ENCODE measurements around the gene EDN2. TPM values are rescaled to one million over a fixed set of nuclear protein-coding genes. Genes with fewer than 3 reads are reported as not detected.

Gene EDN2
- total RNA-seq, 1 experiment from 2014 or later: not detected

DNA sequence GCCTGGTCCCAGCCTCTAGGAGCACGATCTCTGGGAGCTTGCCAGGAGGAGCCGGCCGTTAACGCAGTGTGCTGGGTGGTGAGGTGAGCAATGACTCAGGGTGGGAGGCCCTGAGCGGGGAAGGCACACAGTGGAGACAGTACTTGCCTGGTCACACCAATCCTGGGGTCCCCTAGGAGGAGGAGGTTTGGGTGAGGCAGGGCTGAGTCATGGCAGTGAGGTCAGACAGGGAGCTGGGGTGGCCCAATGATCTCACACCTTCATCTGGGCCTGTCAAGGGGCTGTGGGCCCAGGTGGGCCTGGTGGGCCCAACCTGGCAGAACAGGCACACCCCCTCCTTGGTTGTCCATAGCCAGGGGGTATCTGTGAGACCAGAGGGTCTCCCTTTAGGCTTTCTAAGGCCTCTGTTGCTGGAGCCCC, 8.6 kb upstream of the EDN2 start:
- Histone ChIP-seq H3K4me1 (ENCODE audit: low read length) (peaks cover 5% of the 10 kb centered on the region), H3K9me2 (replicated peaks; ENCODE audit: insufficient read depth, low read length) (no peaks in the 10 kb centered on the region), H3K36me3 (ENCODE audit: insufficient read depth, low read length) (no peaks in the 10 kb centered on the region), H3K27ac (ENCODE audit: low read length) (no peak overlapping the region), H4K20me1 (ENCODE audit: insufficient read depth, low read depth, low read length) (no peaks in the 10 kb centered on the region), H3K4me3 (ENCODE audit: low read length) (no peak overlapping the region), H3K9ac (ENCODE audit: low read length) (no peak overlapping the region), H3K4me2 (ENCODE audit: low read depth, low read length, poor library complexity, severe bottlenecking) (no peak overlapping the region), H3K79me2 (ENCODE audit: low read length) (no peaks in the 10 kb centered on the region), H3K27me3 (ENCODE audit: low read length) (no peaks in the 10 kb centered on the region), H2AFZ (ENCODE audit: low read length) (no peak overlapping the region), H3K9me3 (ENCODE audit: low read length) (no peaks in the 10 kb centered on the region)
- no peak for DNase-seq

- Histone ChIP-seq H3K9ac (ENCODE audit: low read length) (no peak overlapping the region), H2AFZ (ENCODE audit: low read length) (no peak overlapping the region), H3K9me2 (replicated peaks; ENCODE audit: insufficient read depth, low read length) (no peaks in the 10 kb centered on the region), H3K27ac (ENCODE audit: low read length) (no peak overlapping the region), H3K9me3 (ENCODE audit: low read length) (no peaks in the 10 kb centered on the region), H3K4me1 (ENCODE audit: low read length) (peaks cover 8% of the 10 kb centered on the region), H3K4me3 (ENCODE audit: low read length) (no peak overlapping the region), H3K4me2 (ENCODE audit: low read depth, low read length, poor library complexity, severe bottlenecking) (no peak overlapping the region), H3K36me3 (ENCODE audit: insufficient read depth, low read length) (no peaks in the 10 kb centered on the region), H4K20me1 (ENCODE audit: insufficient read depth, low read depth, low read length) (no peaks in the 10 kb centered on the region), H3K27me3 (ENCODE audit: low read length) (no peaks in the 10 kb centered on the region), H3K79me2 (ENCODE audit: low read length) (no peaks in the 10 kb centered on the region)
- DNase-seq: peak; percentile 90
Observed at GRCh38 chr1:41492341-41492848, 7.9 kb upstream of the EDN2 start.

- no peak overlapping the region for H3K9ac ChIP-seq (ENCODE audit: low read length)
- H3K4me2 ChIP-seq (ENCODE audit: low read depth, low read length, poor library complexity, severe bottlenecking): no peak overlapping the region
- DNase-seq: no peak
- H3K4me1 ChIP-seq (ENCODE audit: low read length): peaks cover 20% of the 10 kb centered on the region
- H3K79me2 ChIP-seq (ENCODE audit: low read length): no peaks in the 10 kb centered on the region
- no peaks in the 10 kb centered on the region for H4K20me1 ChIP-seq (ENCODE audit: insufficient read depth, low read depth, low read length)
- H3K4me3 ChIP-seq (ENCODE audit: low read length): no peak overlapping the region
- H2AFZ ChIP-seq (ENCODE audit: low read length): no peak overlapping the region
- H3K9me2 ChIP-seq (replicated peaks; ENCODE audit: insufficient read depth, low read length): no peaks in the 10 kb centered on the region
- no peaks in the 10 kb centered on the region for H3K27me3 ChIP-seq (ENCODE audit: low read length)
- H3K36me3 ChIP-seq (ENCODE audit: insufficient read depth, low read length): no peaks in the 10 kb centered on the region
- H3K9me3 ChIP-seq (ENCODE audit: low read length): no peaks in the 10 kb centered on the region
- no peak overlapping the region for H3K27ac ChIP-seq (ENCODE audit: low read length)
Observed at GRCh38 chr1:41490911-41491310, 6.4 kb upstream of the EDN2 start.

GRCh38 chr1:41489561-41489960, 5.1 kb upstream of the EDN2 start:
- H3K4me2 ChIP-seq (ENCODE audit: low read depth, low read length, poor library complexity, severe bottlenecking): no peak overlapping the region
- no peaks in the 10 kb centered on the region for H3K9me2 ChIP-seq (replicated peaks; ENCODE audit: insufficient read depth, low read length)
- no peaks in the 10 kb centered on the region for H3K79me2 ChIP-seq (ENCODE audit: low read length)
- H3K36me3 ChIP-seq (ENCODE audit: insufficient read depth, low read length): no peaks in the 10 kb centered on the region
- no peak overlapping the region for H2AFZ ChIP-seq (ENCODE audit: low read length)
- no peaks in the 10 kb centered on the region for H3K9me3 ChIP-seq (ENCODE audit: low read length)
- DNase-seq: no peak
- no peak overlapping the region for H3K27ac ChIP-seq (ENCODE audit: low read length)
- H3K4me1 ChIP-seq (ENCODE audit: low read length): peaks cover 20% of the 10 kb centered on the region
- no peak overlapping the region for H3K9ac ChIP-seq (ENCODE audit: low read length)
- no peaks in the 10 kb centered on the region for H3K27me3 ChIP-seq (ENCODE audit: low read length)
- H4K20me1 ChIP-seq (ENCODE audit: insufficient read depth, low read depth, low read length): no peaks in the 10 kb centered on the region
- H3K4me3 ChIP-seq (ENCODE audit: low read length): no peak overlapping the region

GRCh38 chr1:41488040-41488951, 3.8 kb upstream of the EDN2 start:
- Histone ChIP-seq H3K9me3 (ENCODE audit: low read length) (no peaks in the 10 kb centered on the region), H3K27me3 (ENCODE audit: low read length) (no peaks in the 10 kb centered on the region), H3K4me2 (ENCODE audit: low read depth, low read length, poor library complexity, severe bottlenecking) (no peak overlapping the region), H3K9me2 (replicated peaks; ENCODE audit: insufficient read depth, low read length) (no peaks in the 10 kb centered on the region), H2AFZ (ENCODE audit: low read length) (no peak overlapping the region), H4K20me1 (ENCODE audit: insufficient read depth, low read depth, low read length) (no peaks in the 10 kb centered on the region), H3K4me1 (ENCODE audit: low read length) (peaks cover 20% of the 10 kb centered on the region), H3K79me2 (ENCODE audit: low read length) (no peaks in the 10 kb centered on the region), H3K9ac (ENCODE audit: low read length) (no peak overlapping the region), H3K4me3 (ENCODE audit: low read length) (no peak overlapping the region), H3K27ac (ENCODE audit: low read length) (no peak overlapping the region), H3K36me3 (ENCODE audit: insufficient read depth, low read length) (no peaks in the 10 kb centered on the region)
- no peak for DNase-seq

DNA sequence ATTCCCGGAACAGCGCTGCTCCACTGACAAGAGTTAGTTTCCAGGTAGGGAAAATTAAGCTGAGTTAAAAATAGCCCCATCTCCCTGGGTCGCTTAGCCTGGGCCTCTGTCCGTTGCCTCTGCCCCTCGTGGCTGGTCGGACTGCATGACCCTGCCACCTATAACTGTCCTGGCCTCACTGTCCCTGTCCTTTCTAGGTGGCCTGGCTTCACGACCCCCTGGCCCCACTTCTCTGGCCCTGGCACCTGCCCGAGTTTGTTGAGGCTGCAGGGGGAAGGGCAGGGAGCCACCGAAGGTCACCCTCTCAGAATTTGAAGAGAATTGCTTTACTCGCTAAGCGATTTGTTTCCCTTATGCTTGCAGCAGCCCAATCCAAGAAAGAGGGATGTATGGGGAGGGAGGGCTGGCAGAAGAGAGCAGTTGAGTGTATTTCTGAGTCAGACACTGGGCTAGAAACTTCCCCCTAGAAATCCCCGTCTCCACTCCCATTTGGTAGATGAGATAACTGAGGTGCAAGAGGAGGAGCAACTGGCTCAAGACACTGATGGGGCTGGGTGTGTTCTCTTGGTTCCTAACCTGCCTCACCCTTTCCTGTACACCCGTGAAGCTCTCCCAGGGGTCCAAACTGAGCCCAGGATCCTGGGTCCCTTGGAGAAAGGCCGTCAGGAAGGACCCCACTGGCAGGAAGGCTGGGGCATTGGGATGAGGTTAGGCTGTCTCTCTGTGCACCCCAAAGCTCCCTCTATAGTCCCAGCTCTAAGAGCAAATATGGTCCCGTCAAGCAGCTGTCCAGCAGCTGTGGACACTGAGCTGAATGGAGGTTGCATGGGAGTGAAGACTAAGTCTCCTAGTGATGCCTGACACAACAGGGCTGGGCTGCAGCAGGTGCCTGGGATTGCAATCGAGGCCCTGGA, 2.9 kb upstream of the EDN2 start:
- no peaks in the 10 kb centered on the region for H3K36me3 ChIP-seq (ENCODE audit: insufficient read depth, low read length)
- H3K9me2 ChIP-seq (replicated peaks; ENCODE audit: insufficient read depth, low read length): no peaks in the 10 kb centered on the region
- no peak overlapping the region for H3K4me3 ChIP-seq (ENCODE audit: low read length)
- no peak overlapping the region for H2AFZ ChIP-seq (ENCODE audit: low read length)
- H3K27me3 ChIP-seq (ENCODE audit: low read length): no peaks in the 10 kb centered on the region
- H3K27ac ChIP-seq (ENCODE audit: low read length): no peak overlapping the region
- H3K9me3 ChIP-seq (ENCODE audit: low read length): no peaks in the 10 kb centered on the region
- DNase-seq: no peak
- H3K79me2 ChIP-seq (ENCODE audit: low read length): no peaks in the 10 kb centered on the region
- H3K9ac ChIP-seq (ENCODE audit: low read length): no peak overlapping the region
- peak overlapping the region; percentile 23 for H3K4me2 ChIP-seq (ENCODE audit: low read depth, low read length, poor library complexity, severe bottlenecking)
- H4K20me1 ChIP-seq (ENCODE audit: insufficient read depth, low read depth, low read length): no peaks in the 10 kb centered on the region
- peaks cover 20% of the 10 kb centered on the region for H3K4me1 ChIP-seq (ENCODE audit: low read length)

- Histone ChIP-seq H3K9me2 (replicated peaks; ENCODE audit: insufficient read depth, low read length) (no peaks in the 10 kb centered on the region), H3K36me3 (ENCODE audit: insufficient read depth, low read length) (no peaks in the 10 kb centered on the region), H3K4me2 (ENCODE audit: low read depth, low read length, poor library complexity, severe bottlenecking) (peak overlapping the region; percentile 23), H3K9ac (ENCODE audit: low read length) (no peak overlapping the region), H3K27ac (ENCODE audit: low read length) (no peak overlapping the region), H3K79me2 (ENCODE audit: low read length) (no peaks in the 10 kb centered on the region), H3K9me3 (ENCODE audit: low read length) (no peaks in the 10 kb centered on the region), H3K27me3 (ENCODE audit: low read length) (no peaks in the 10 kb centered on the region), H3K4me1 (ENCODE audit: low read length) (peaks cover 20% of the 10 kb centered on the region), H2AFZ (ENCODE audit: low read length) (no peak overlapping the region), H4K20me1 (ENCODE audit: insufficient read depth, low read depth, low read length) (no peaks in the 10 kb centered on the region), H3K4me3 (ENCODE audit: low read length) (no peak overlapping the region)
- no peak for DNase-seq
Observed at GRCh38 chr1:41486371-41487125, 2.1 kb upstream of the EDN2 start.
